SHP77 treated with DMSO at 0.1 percent for 48 hours (cell line): ENCODE data around the gene AP1G2.
"Not testable (repeated sequence)": the region's sequence is repeated elsewhere in the genome, so short reads cannot be mapped to it uniquely, and the experiment has no call there.

ENCODE experiments used
- DNase-seq: peaks from one replicate; lab custom pipeline; 2025; lab: John Stamatoyannopoulos, UW

AP1G2 gene

DNA sequence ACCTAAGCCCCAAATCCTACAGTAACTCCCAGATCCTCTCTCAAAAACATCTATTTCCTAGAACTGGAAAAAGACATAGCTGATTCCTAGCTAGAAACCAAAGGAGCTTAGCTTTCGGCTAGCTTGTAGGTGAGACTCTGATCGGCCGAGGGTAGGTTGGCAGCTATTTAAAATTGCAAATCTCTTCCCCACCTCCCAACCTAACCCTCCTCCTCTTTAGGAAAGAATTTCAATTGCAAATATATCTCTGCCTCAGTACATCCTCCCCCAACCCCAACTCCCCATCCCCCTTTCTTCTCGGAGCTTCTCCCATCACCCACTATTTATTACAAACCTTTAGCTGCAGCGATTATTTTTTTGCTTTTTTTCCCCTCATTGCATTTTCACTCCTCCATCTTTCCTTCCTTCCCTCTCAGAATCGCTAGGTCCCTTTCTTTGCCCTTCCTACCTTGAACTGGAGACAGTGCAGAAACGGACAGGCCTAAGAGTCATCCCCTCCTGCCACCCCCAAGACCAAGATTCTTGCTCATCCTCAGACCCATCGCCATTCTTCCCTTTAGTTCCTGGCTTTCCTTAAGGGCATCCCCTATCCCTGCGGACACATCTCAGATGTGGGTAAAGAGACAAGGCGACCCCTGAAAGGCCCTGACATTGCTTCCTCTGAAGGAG, 29.4 kb downstream of the AP1G2 start:
- no peak for DNase-seq

- peak; percentile 62 for DNase-seq
Measured at GRCh38 chr14:23537351-23538049, 30.1 kb downstream of the AP1G2 start.

DNA sequence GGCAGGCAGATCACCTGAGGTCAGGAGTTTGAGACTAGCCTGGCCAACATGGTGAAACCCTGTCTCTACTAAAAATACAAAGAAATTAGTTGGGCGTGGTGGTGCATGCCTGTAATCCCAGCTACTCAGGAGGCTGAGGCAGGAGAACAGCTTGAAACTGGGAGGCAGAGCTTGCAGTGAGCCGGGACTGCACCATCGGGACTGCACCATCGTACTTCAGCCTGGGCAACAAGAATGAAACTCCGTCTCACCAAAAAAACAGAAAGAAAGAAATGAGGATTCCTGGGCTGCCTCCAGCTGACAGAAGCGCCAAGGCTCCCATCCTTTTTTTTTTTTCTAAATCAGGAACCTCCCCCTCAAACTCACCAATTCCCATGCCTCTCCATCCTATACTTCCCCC, 30.7 kb downstream of the AP1G2 start:
- DNase-seq, result not testable (repeated sequence)

DNA sequence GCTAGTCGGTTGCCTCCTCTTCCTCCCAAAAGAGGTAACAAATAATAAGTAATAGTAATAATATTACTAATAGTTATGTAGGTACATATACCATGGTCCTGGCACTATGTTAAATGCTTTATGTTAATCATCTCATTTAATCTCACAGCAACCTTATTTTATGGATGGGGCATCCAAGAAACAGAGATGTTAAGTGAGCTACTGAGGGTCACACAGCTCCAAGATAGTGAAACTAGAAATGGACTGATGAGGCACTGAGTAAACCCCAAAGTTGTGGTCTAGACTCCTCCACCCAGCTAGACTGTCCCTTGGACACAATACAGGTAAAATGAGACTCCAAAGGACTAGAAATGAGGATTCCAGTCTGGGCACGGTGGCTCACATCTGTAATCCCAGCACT, 31.1 kb downstream of the AP1G2 start:
- DNase-seq, result no peak

DNA sequence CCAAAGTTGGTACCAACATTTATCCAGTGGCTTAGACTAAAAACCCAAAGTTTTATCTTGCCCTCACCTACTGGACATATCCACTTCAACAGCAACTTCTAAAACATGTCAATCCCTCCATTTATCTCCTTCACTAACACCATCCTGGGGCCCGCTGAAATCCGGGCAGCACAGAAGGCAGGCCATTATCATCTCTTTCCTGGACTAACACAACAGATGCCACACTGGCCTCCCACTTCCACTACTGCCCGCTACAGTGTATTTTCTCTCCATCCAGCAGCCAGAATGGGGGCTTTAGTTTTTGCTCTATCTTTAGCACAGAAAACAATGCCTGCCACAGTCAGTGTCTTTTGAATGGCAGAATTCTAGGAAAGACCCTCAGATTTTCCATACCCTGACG, 31.6 kb downstream of the AP1G2 start:
- DNase-seq, result no peak

GRCh38 chr14:23533652-23534435, 33.7 kb downstream of the AP1G2 start:
- DNase-seq, result no peak

DNA sequence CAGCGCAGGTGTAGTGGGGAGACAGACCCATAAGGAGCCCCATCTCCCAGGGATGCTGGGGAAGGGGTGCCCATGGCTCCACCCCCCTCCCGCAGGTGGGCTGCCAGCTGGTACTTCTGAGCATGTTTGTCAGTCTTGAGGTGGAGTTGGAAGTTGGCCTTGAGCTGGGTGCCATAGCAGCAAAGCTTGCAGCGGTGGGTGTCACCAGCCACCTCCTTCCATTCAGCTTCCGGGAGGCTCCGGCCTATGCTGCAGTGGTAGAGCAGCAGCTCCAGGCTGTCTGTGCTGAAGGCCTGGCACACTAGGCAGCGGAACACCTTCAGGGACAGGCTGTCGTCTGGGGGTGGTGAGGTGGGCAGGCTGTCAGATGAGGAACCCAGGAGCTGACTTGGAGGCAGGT, 34.9 kb downstream of the AP1G2 start:
- no peak for DNase-seq

DNA sequence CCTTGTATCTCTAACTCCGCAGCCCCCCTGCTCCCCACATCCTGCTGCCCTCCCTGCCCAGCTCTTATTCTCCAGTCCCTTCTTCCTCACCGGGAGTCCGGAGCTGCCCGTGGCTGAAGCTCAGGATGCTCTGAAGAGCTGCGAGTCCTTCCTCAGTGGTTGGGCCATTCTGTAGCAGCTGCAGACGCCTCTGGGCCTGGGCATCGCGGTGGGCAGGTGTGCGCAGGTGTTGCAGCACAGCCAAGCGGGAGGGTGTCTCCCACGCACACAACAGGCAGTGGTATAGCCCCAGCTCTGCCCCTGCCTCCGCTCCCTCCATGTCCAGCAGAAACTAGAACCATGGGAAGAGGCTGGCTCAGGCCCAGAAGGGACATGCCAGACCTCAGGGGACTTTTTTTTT, 36.2 kb downstream of the AP1G2 start:
- DNase-seq, result no peak

GRCh38 chr14:23530375-23531055, 37.1 kb downstream of the AP1G2 start:
- no peak for DNase-seq

- no peak for DNase-seq
Measured at GRCh38 chr14:23529016-23529415, 38.6 kb downstream of the AP1G2 start.

DNA sequence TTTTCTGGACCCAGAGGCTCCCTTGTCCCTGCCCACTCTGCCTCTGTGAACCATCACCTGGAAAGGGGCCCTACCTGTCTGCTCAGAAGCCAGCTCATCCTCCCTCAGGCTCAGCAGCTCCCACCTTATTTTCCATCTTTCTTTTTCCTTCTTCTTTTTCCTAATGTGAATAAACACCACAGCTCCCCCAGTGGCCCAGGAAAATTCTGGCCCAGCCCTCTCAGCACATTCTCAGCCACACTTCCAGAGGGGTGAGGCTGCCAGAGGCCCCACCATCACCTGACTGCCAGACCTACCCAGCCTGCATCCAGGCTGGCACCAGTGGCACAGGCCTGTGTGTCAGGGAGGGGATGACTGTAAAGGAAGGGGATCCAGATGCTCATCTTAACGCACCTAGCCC, 39.0 kb downstream of the AP1G2 start:
- no peak for DNase-seq

DNA sequence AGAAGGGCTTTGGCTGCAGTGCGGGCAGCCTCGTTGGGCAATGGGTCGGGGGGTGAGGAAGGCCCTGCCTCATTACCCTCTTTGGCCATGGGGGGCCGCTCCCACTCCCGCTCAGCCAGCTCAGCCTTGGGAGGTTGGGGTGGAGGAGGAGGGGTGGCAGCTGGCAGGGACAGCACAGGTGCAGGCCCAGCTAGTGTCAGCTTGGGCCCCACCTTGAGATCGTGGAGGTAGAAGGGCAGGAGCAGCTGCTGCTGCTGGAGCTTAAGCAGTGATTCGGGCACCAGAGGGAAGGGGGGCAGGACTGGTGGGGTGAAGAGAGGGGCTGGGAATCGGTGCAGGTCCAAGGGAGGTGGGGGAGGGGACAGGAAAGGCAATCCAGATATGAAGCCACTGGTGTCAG, 42.0 kb downstream of the AP1G2 start:
- DNase-seq, result no peak

DNA sequence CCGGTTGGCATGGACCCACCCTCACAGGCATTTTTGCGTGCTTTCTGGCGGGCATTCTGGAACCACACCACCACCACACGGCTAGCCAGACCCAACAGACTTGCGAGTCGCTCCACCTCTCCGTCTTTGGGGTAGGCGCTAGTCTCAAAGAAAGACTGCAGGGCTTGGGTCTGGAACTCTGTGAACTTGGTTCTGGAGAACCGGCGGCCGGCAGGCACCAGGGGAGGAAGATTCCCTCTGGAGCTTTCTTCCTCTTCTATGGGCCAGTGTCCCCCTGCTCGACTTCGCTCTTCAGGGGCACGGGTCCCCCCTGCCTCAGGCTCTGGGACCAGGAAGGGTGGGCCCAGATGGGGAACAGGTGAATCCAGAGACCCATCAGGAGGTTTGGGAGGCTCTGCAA, 42.6 kb downstream of the AP1G2 start:
- DNase-seq, result no peak

- no peak for DNase-seq
Measured at GRCh38 chr14:23523229-23524016, 44.2 kb downstream of the AP1G2 start.

DNA sequence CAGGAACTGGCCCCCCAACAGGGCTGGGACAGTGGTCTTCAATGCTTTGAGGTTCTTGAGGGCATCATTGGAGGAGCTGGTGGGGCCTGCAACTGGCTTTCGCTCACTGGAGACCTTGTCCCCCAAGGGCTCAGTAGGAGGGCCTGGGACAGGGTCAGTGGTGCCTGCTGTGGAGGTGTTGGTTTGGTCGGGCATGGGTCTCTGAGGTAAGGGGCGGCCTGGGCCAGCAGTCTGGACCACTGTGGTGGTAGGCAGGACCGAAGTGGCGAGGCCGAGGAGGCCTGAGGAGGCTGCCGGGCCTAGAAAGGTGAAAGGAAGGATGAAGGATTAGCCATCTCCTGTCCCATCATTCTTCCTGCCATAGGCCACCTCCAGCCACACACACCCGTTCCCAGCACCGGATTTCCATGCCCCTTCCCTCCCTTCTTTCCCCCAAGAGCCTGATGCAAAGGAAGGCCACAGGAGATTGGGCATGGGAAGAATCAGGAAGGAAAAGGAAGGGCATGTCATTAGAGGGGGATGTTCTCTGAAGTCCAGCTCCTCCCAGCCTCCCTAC, 44.9 kb downstream of the AP1G2 start:
- no peak for DNase-seq

GRCh38 chr14:23521785-23522640, 45.6 kb downstream of the AP1G2 start:
- DNase-seq, result no peak

DNA sequence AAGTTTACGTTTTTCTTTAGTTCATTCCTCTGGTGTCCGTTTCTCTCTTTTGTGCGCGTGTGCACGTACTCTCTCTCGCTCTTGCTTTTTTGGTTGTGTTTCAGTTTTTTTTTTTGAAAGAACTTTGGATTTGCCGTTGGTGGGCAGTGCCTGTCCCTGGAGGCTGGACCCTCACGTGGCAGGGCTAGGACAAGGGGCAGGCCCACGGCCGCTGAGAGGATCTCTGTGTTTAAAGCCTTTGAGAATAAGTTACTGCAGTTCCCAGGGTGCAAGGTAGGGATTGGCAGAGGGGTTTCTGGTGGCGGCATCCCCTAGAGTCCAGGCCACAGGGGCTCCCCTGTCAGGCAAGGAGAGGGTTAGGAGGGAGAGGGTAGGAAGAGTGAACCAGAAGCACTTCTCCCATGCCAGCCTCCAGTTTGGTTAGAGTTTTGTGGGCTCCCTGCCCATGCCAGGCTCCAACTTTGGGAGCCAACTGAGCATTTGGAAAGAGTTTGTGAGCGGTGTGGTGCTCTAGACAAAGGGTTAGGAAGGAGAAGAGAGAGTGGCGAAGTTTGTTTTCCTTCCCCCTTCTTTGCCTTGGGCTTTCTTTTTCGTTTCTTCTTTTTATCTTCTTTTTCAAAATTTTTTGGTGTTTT, 46.6 kb downstream of the AP1G2 start:
- DNase-seq, result no peak

DNA sequence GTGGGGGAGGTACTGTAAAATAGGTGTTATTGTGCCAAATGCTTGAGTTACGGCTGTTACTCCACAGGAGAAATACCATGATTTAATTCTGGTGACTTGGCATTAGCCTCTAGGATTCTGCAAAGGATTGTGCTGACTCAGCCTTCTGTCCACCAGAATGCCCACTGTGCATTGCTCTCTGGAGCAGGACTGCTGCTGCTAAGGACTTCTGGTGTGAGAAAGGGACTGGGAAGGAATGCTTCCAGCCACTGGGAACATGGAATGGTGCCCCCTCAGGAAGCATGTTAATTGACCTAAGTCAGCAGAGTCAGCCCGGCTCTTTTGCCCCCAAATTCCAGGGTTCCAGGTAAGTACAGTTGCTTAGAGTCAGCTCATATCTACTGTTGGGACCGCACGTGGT, 48.9 kb downstream of the AP1G2 start:
- no peak for DNase-seq

GRCh38 chr14:23517650-23518326, 49.8 kb downstream of the AP1G2 start:
- DNase-seq, result no peak

DNA sequence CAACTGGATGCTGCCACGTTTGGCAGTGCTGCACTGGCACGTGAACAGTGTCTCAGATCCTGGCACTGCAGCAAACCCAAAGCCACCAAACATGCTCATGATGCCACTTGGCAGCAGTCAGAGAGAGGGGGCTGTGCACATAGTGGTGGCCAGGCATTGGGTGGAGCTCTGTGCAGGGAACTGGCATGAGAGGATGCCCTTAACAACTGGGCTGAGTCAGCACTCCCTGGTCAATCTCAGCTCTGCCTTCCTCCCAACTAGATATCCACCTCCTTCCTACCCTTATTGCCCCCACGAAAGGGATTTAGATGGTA, 53.0 kb downstream of the AP1G2 start:
- DNase-seq, result no peak
